GM12878 (cell line): ENCODE data around the gene MAFF. TPM values are rescaled to one million over a fixed set of nuclear protein-coding genes. Genes with fewer than 3 reads are reported as not detected.

Source experiments
- BCL11A ChIP-seq: IDR thresholded peaks from 2 replicates; pipeline ENCODE4 v1.6.1; 2011; ENCODE audit warnings: low read depth, low read length
- BCL3 ChIP-seq: IDR thresholded peaks from 2 replicates; pipeline ENCODE4 v1.6.1; 2011; ENCODE audit warnings: borderline replicate concordance, low read depth, mild to moderate bottlenecking, moderate library complexity, low read length; ENCODE audit not compliant: insufficient read depth, poor library complexity, severe bottlenecking
- CBX5 ChIP-seq: sonication (generic); IDR thresholded peaks from 2 replicates; pipeline ENCODE4 v1.6.1; 2016; ENCODE audit warnings: low read depth, moderate library complexity, mild to moderate bottlenecking, inconsistent platforms
- CREM ChIP-seq: IDR thresholded peaks from 2 replicates; pipeline ENCODE4 v1.6.1; 2014; ENCODE audit warnings: antibody characterized with exemption, low read depth
- EGR1 ChIP-seq, 2 experiments: IDR thresholded peaks; 1 replicate in 1 of 2; 2 replicates in 1 of 2; pipeline ENCODE4 v1.6.1; 2011 to 2012; ENCODE audit warnings: low read depth in 2 of 2, low read length in 2 of 2, borderline replicate concordance in 1 of 2, mild to moderate bottlenecking in 1 of 2, moderate library complexity in 1 of 2
- IKZF1 ChIP-seq: fragments of 450-650 bp; conservative IDR thresholded peaks from 2 replicates; pipeline ENCODE4 v1.6.1; 2017; ENCODE audit warnings: antibody characterized with exemption, mild to moderate bottlenecking
- NBN ChIP-seq: fragments of 450-650 bp; IDR thresholded peaks from 2 replicates; pipeline ENCODE4 v1.6.1; 2016
- NR2C1 ChIP-seq: fragments of 450-650 bp; IDR thresholded peaks from 2 replicates; pipeline ENCODE4 v1.6.1; 2017; ENCODE audit warnings: antibody characterized with exemption, mild to moderate bottlenecking, moderate library complexity
- PAX8 ChIP-seq: fragments of 450-650 bp; IDR thresholded peaks from 2 replicates; pipeline ENCODE4 v1.6.1; 2017; ENCODE audit warnings: mild to moderate bottlenecking, moderate library complexity
- PBX3 ChIP-seq: IDR thresholded peaks from 2 replicates; pipeline ENCODE4 v1.6.1; 2011; ENCODE audit warnings: mild to moderate bottlenecking, low read depth, low read length, moderate library complexity; ENCODE audit not compliant: insufficient replicate concordance
- RELA ChIP-seq: fragments of 450-650 bp; IDR thresholded peaks from 2 replicates; pipeline ENCODE4 v1.8.0; 2014; ENCODE audit warnings: borderline replicate concordance; ENCODE audit not compliant: partially characterized antibody
- TAF1 ChIP-seq: IDR thresholded peaks from 2 replicates; pipeline ENCODE4 v1.6.1; 2011; ENCODE audit warnings: mild to moderate bottlenecking, low read depth, low read length, borderline replicate concordance
- ZNF274 ChIP-seq: IDR thresholded peaks from one replicate; pipeline ENCODE4 v1.8.0; 2011; ENCODE audit not compliant: insufficient read length, insufficient read depth
- ZNF622 ChIP-seq: fragments of 450-650 bp; IDR thresholded peaks from 2 replicates; pipeline ENCODE4 v1.6.1; 2017; ENCODE audit warnings: mild to moderate bottlenecking, inconsistent platforms
- polyA plus RNA-seq, 11 experiments: library from polyadenylated mRNA; depleted of rRNA in 4 of 11; unstranded in 6 of 11; stranded (reverse) in 5 of 11; fragments of >200 nt; fragmentation: Nextera tagmentation in 4 of 11; fragmentation: Illumina TruSeq in 1 of 11; extraction: Ambion mirVana in 4 of 11; extraction: Trizol in 1 of 11; gene quantifications; 1 replicate in 1 of 11; 2 replicates in 10 of 11; pipeline versions ENCODE4 v1.2.1 to v1.2.3, GENCODE V29; 2011 to 2016; ENCODE audit warnings: inconsistent platforms in 2 of 11, missing spikeins in 2 of 11, low read depth in 1 of 11
- total RNA-seq, 4 experiments: library from RNA; depleted of rRNA in 3 of 4; stranded (reverse); fragments of >200 nt in 3 of 4; fragmentation: Illumina TruSeq in 1 of 4; extraction: Trizol in 1 of 4; gene quantifications; 2 replicates each; pipeline versions ENCODE4 v1.2.1 to v1.2.3, GENCODE V29; 2013 to 2021
- TF ChIP-seq, protein P1 (sequence below): fragments of 150-350 bp; IDR thresholded peaks from 2 replicates; pipeline ENCODE4 v1.6.1; 2016; ENCODE audit warnings: low read depth, low read length
- TF ChIP-seq, protein P2 (sequence below): IDR thresholded peaks from 2 replicates; pipeline ENCODE4 v1.6.1; 2012; ENCODE audit warnings: low read depth, low read length, improper control_type of control experiment

MAFF gene
- total and polyA plus RNA-seq, 10 of the 15 experiments (the other 5 are each of a cell fraction or from before 2014, with no cell fraction given) = 0.22 to 2.3 (median 0.81) TPM; not detected in 1

DNA sequence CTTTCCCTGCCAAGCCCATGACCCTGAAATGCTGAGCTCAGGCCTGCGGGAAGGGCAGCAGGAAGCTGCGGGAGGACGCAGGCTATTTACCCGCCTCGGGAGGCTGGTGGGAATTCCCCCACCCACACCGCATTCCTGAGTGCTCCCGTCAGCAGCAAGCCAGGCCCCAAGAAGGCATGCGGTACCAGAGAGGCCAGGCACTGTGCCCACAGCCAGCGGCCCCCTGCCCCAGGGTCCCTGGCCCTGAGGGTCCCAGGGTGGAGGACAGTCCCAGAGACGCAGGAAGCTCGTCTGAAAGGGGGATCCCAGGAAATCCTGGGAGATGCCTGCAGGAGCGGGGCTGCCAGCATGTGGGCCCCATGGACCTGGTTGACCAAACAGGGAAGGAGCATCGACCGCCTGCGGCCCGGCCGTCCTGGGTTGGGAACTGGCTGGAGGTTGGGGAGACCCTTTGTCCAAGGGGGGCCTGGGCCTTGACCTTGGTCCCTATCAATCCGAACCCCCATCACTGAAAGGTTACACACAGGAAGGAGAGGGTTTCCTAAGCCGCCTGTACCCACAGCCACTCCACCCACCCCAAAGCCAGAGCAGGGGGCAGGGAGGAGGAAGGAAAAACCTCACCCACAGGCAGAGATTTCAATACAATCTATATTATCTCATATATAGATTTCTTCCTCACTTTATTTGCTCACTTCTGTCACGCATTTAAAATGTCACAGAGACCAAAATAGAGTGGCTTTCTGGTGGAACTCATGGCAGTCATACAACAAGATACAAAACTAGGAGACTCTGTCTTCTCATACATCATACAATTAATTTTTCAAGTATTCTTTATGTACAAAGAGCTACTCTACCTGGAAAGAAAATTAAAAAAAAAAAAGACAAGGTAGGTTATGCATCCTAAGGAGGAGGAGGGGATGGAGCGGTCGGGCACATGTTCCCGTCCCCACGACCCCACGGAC lies 17.1 kb downstream of the MAFF start (continued):
- no peak for TF ChIP-seq BCL11A
- TF ChIP-seq ZNF274 = no peak
- TF ChIP-seq, protein P1, sequence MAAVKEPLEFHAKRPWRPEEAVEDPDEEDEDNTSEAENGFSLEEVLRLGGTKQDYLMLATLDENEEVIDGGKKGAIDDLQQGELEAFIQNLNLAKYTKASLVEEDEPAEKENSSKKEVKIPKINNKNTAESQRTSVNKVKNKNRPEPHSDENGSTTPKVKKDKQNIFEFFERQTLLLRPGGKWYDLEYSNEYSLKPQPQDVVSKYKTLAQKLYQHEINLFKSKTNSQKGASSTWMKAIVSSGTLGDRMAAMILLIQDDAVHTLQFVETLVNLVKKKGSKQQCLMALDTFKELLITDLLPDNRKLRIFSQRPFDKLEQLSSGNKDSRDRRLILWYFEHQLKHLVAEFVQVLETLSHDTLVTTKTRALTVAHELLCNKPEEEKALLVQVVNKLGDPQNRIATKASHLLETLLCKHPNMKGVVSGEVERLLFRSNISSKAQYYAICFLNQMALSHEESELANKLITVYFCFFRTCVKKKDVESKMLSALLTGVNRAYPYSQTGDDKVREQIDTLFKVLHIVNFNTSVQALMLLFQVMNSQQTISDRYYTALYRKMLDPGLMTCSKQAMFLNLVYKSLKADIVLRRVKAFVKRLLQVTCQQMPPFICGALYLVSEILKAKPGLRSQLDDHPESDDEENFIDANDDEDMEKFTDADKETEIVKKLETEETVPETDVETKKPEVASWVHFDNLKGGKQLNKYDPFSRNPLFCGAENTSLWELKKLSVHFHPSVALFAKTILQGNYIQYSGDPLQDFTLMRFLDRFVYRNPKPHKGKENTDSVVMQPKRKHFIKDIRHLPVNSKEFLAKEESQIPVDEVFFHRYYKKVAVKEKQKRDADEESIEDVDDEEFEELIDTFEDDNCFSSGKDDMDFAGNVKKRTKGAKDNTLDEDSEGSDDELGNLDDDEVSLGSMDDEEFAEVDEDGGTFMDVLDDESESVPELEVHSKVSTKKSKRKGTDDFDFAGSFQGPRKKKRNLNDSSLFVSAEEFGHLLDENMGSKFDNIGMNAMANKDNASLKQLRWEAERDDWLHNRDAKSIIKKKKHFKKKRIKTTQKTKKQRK = no peak
- peak; percentile 17 to 84 for TF ChIP-seq EGR1 (IDR thresholded peaks at IDR 0.05; ENCODE audit: borderline replicate concordance in 1 of 2, low read depth in 2 of 2, low read length in 2 of 2)
- peak; percentile 75 for TF ChIP-seq IKZF1
- TF ChIP-seq NR2C1 = no peak
- TF ChIP-seq, protein P2, sequence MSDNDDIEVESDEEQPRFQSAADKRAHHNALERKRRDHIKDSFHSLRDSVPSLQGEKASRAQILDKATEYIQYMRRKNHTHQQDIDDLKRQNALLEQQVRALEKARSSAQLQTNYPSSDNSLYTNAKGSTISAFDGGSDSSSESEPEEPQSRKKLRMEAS = no peak
- TF ChIP-seq CBX5 = no peak
- no peak for TF ChIP-seq ZNF622
- TF ChIP-seq RELA = peak; percentile 90
- no peak for TF ChIP-seq CREM
- TF ChIP-seq BCL3 = peak; percentile 42
- no peak for TF ChIP-seq PBX3
- no peak for TF ChIP-seq NBN
- TF ChIP-seq PAX8 = no peak
- TF ChIP-seq TAF1 = no peak
